Right atrium auricular region (tissue), 2 donors: ENCODE measurements around the gene PPP1R15B. TPM values are rescaled to one million over a fixed set of nuclear protein-coding genes. Genes with fewer than 3 reads are reported as not detected.
A peak's percentile ranks its signal among the peaks of the same experiment; 100 is the strongest.

Experiments
- DNase-seq: peaks from one replicate; pipeline ENCODE4 v3.0.0-alpha.2; 2019; ENCODE audit warnings: low spot score
- H3K27ac ChIP-seq, 2 donors: fragments of 200-600 bp; sonication (generic); 1 replicate in 1 of 2; 2 replicates in 1 of 2; pipeline ENCODE4 v1.5.1; 2016 to 2019
- H3K27me3 ChIP-seq, 2 donors: fragments of 200-600 bp; sonication (generic); one replicate each; pipeline versions ENCODE4 v1.5.1 to v1.6.0; 2017 to 2019
- H3K36me3 ChIP-seq: fragments of 200-600 bp; sonication (generic); one replicate; pipeline ENCODE4 v1.5.1; 2016
- H3K4me1 ChIP-seq, 2 donors: fragments of 200-600 bp; sonication (generic); one replicate each; pipeline versions ENCODE4 v1.5.1 to v1.6.0; 2017 to 2019
- H3K4me3 ChIP-seq, 2 donors: fragments of 200-600 bp; sonication (generic); 1 replicate in 1 of 2; 2 replicates in 1 of 2; pipeline ENCODE4 v1.5.1; 2017 to 2019; ENCODE audit warnings: mild to moderate bottlenecking in 1 of 2, moderate library complexity in 1 of 2
- H3K9me3 ChIP-seq, 2 donors: fragments of 200-600 bp; sonication (generic); one replicate each; pipeline ENCODE4 v1.5.1; 2019
- total RNA-seq, 2 donors: library from RNA; depleted of rRNA; stranded (reverse); fragments of >200 nt; gene quantifications; one replicate each; pipeline ENCODE4 v1.1.0, GENCODE V29; 2016
- TF ChIP-seq, protein P1 (sequence below), 2 donors: fragments of 200-600 bp; sonication (generic); IDR thresholded peaks; one replicate each; pipeline ENCODE4 v1.5.1; 2019; ENCODE audit warnings: antibody characterized with exemption in 2 of 2

PPP1R15B gene
- total RNA-seq, 2 donors from 2014 or later = 27.3 to 30.9 TPM

DNA sequence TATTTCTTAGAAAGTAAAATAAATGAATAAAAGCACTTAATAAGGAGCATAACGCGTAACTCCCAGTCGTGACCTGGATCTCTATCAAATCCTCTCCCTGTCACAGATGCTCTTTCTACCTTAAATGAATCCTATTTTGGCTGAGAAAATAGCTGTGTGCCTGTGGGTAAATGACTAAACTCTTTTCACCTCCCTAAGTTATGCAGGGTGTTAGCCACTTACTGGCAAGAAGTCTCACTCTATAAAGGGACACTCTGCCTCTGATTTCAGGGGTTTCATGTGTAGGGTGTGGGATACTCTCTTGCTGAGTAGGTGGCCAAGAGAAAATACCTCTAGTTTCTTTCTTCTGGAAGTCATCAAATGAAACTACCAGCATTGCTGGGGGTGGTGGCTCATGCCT lies 24.3 kb upstream of the PPP1R15B start:
- H3K36me3 ChIP-seq = peaks cover 78% of the 10 kb centered on the region
- peaks cover 0 to 45% of the 10 kb centered on the region in 2 donors for H3K4me1 ChIP-seq
- peak overlapping the region; percentile 46 to 62 for H3K27ac ChIP-seq
- DNase-seq = no peak
- TF ChIP-seq, protein P1, sequence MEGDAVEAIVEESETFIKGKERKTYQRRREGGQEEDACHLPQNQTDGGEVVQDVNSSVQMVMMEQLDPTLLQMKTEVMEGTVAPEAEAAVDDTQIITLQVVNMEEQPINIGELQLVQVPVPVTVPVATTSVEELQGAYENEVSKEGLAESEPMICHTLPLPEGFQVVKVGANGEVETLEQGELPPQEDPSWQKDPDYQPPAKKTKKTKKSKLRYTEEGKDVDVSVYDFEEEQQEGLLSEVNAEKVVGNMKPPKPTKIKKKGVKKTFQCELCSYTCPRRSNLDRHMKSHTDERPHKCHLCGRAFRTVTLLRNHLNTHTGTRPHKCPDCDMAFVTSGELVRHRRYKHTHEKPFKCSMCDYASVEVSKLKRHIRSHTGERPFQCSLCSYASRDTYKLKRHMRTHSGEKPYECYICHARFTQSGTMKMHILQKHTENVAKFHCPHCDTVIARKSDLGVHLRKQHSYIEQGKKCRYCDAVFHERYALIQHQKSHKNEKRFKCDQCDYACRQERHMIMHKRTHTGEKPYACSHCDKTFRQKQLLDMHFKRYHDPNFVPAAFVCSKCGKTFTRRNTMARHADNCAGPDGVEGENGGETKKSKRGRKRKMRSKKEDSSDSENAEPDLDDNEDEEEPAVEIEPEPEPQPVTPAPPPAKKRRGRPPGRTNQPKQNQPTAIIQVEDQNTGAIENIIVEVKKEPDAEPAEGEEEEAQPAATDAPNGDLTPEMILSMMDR (IDR thresholded peaks at IDR 0.05) = no peak
- H3K27me3 ChIP-seq = no peaks in the 10 kb centered on the region
- H3K9me3 ChIP-seq = no peaks in the 10 kb centered on the region
- no peak overlapping the region for H3K4me3 ChIP-seq

DNA sequence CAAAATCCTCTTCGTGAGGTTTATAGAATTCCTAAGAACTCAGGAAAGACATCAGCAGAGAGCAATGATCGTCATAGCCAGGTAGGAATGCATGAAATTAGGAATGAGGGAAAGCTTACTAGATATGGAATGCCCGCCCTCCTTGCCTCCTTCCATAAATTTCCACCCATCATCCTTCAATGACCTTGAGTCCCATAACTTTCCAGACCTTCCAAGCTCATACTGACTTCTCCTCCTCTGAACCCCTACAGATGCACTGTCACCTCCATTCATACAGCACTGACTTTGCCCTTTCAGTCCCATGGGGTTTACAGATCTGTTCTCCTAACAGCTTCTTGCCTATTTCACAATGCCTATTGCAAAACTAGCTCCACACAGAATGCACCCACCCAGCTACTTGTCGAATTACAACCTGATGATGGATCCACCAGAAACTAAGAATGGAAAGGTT lies 23.8 kb upstream of the PPP1R15B start:
- Histone ChIP-seq H3K4me1 (peaks cover 0 to 45% of the 10 kb centered on the region in 2 donors), H3K27ac (peak overlapping the region; percentile 46 to 62), H3K27me3 (no peaks in the 10 kb centered on the region), H3K36me3 (peaks cover 83% of the 10 kb centered on the region), H3K4me3 (no peak overlapping the region), H3K9me3 (no peaks in the 10 kb centered on the region)
- peak; percentile 69 for DNase-seq
- TF ChIP-seq, protein P1 (IDR thresholded peaks at IDR 0.05) = no peak

DNA sequence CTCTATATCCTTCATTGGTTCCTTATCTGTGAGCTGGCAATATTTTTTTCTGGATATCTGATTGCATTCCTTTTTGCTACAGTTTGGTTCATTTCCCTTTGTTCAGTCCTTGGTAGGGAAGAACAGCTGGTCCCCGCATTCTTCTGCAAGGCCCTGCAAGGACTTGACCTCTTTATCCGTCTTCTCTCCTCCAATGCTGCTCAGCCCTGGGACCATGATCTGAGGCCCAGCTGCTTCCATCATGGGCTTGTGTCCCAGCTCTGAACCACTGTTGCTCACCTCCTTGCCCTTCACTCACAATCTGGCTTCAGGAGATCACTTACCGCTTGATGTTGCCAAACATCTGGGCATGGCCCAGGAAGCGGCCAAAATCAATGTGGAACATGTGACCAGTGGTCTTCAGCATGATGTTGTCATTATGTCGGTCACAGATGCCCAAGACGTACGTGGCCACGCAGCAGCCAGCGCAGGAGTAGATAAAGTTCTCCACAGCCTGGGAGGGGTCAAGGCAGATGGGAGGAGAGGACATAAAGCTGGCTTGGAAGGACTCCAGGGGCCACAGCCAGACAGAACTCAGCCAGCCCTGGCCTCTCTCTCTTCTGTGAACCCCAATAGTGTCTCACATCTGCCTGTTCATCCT lies 22.6 kb upstream of the PPP1R15B start:
- Histone ChIP-seq H3K27ac (peak overlapping the region in 1 of 2 donors; percentile 62), H3K27me3 (no peaks in the 10 kb centered on the region), H3K36me3 (peaks cover 79% of the 10 kb centered on the region), H3K4me3 (no peak overlapping the region), H3K9me3 (no peaks in the 10 kb centered on the region), H3K4me1 (peaks cover 0 to 36% of the 10 kb centered on the region in 2 donors)
- TF ChIP-seq, protein P1 (IDR thresholded peaks at IDR 0.05) = no peak
- no peak for DNase-seq

DNA sequence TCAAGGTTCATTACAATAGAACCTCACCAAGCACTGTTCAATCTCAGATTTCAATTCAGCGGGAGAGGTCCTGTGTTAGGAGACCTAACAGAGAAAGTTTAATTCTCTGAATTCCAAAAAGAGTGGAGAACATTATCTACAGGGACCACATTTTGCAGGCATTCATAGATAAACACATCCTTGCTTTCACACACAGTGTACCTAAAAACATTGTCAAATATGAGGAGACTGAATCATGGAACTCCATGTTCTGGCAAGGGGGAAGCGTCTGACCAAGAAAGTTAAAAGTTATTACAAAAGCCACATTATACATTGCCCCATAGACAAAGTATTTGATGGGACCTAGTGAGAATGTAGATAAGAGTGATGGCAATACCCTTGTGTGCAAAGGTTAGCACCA lies 21.1 kb upstream of the PPP1R15B start:
- Histone ChIP-seq H3K36me3 (peaks cover 79% of the 10 kb centered on the region), H3K4me1 (peaks cover 0 to 29% of the 10 kb centered on the region in 2 donors), H3K4me3 (no peak overlapping the region), H3K27me3 (no peaks in the 10 kb centered on the region), H3K9me3 (no peaks in the 10 kb centered on the region), H3K27ac (no peak overlapping the region)
- DNase-seq = no peak
- TF ChIP-seq, protein P1 (IDR thresholded peaks at IDR 0.05) = no peak

DNA sequence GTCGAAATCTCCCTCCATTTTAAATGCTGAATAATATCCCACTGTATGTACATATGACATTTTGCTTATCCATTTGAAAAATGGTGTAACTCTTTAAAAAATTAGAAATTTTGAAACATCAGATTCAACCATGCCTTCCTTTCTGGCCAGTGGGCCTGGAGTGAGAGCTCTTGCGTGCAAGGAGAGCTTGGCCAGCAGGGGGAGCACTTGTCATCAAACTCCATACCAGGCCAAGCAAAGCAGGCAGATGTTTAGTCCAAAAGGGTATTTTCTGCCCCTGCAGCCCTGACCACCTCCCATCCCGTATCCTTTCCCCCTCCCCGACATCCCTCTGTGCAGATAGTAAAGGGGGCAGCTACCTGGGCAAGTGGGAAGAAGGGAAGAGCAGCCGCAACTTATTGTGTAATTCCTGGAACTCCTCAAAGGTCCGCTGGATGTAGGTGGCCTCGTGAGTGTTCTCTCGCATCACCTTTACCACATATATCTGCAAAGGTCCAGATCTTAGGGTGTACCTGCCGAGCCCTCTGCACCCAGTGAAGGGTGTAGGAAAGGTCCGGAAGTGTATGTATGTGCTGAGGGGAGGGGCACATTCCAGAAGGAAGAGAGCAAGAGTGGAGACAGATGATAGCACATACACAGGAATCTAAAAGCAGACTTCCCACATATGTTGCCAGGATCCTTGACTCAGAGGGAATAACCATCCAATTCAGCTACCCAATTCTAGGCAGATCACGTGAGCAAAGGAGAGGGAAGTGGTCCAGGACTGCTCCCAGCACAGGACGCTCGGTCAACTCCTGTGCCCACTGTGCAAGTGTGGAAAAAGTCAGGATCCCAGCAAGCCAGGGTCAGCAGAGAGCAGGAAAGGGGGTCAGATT lies 19.9 kb upstream of the PPP1R15B start:
- Histone ChIP-seq H3K27me3 (no peaks in the 10 kb centered on the region), H3K4me3 (no peak overlapping the region), H3K9me3 (no peaks in the 10 kb centered on the region), H3K4me1 (peaks cover 0 to 32% of the 10 kb centered on the region in 2 donors), H3K27ac (no peak overlapping the region), H3K36me3 (peaks cover 84% of the 10 kb centered on the region)
- peak; percentile 87 for DNase-seq
- TF ChIP-seq, protein P1 (IDR thresholded peaks at IDR 0.05) = peak; percentile 87 to 90
